ENCODE data around the gene DLEC1. TPM values are rescaled to one million over a fixed set of nuclear protein-coding genes. Genes with fewer than 3 reads are reported as not detected.

The DLEC1 gene
- total and polyA plus RNA-seq, 9 of the 15 experiments (the other 6 are each of a cell fraction or from before 2014, with no cell fraction given), result 0.07 to 0.08 TPM; not detected in 7

GRCh38 chr3:38136777-38137614, 98.0 kb downstream of the DLEC1 start, which contains the start of gene ACAA1 (continued):
- TF ChIP-seq ATF2 (CRISPR knock-in tag; IDR thresholded peaks at IDR 0.05) (no peak), MIER1 (IDR thresholded peaks at IDR 0.05; ENCODE audit: low read depth) (no peak), ZBTB1 (CRISPR knock-in tag; IDR thresholded peaks at IDR 0.05; ENCODE audit: borderline replicate concordance, low read depth) (peak; percentile 89; the same call in 1 of the 2 replicates), ZNF780A (CRISPR knock-in tag; IDR thresholded peaks at IDR 0.05) (no peak), SREBF2 (CRISPR knock-in tag; IDR thresholded peaks at IDR 0.05) (no peak), GABPB1 (CRISPR knock-in tag; IDR thresholded peaks at IDR 0.05) (no peak; the same call in none of the 2 replicates), XRCC5 (IDR thresholded peaks at IDR 0.05; ENCODE audit: low read depth, low read length) (peak; percentile 52; the same call in 1 of the 2 replicates), ARID4B (CRISPR knock-in tag; IDR thresholded peaks at IDR 0.05) (peak; percentile 94), SP2 (IDR thresholded peaks at IDR 0.05; ENCODE audit: extremely low read depth, low read depth, low read length, poor library complexity, severe bottlenecking) (peak; percentile 38), ETV1 (tag; conservative IDR thresholded peaks at IDR 0.05; ENCODE audit: low read depth) (peak; percentile 80), SIRT6 (IDR thresholded peaks at IDR 0.05; ENCODE audit: low read depth, low read length) (no peak), PBX2 (CRISPR knock-in tag; IDR thresholded peaks at IDR 0.05; ENCODE audit: low read depth) (peak; percentile 38; the same call in 1 of the 2 replicates), PBX2 (tag; conservative IDR thresholded peaks at IDR 0.05; ENCODE audit: low read depth) (peak; percentile 58), NONO (IDR thresholded peaks at IDR 0.05; ENCODE audit: low read depth in 2 of 2, low read length in 1 of 2) (no peak; a peak in 1 of 4 replicates), ATF1 (CRISPR knock-in tag; IDR thresholded peaks at IDR 0.05) (no peak), ATF1 (tag; IDR thresholded peaks at IDR 0.05) (no peak; the same call in 1 of the 2 replicates)
